Sciatic nerve (tissue), 2 donors: ENCODE measurements around the gene OLFM4. TPM values are rescaled to one million over a fixed set of nuclear protein-coding genes. Genes with fewer than 3 reads are reported as not detected.
"Not testable (repeated sequence)": the region's sequence is repeated elsewhere in the genome, so short reads cannot be mapped to it uniquely, and the experiment has no call there.

ENCODE experiments used
- ATAC-seq: fragments of 200-7000 bp; cut with Tn5 transposase; one replicate; pipeline ENCODE4 v1.9.1; 2020; ENCODE audit warnings: mild to moderate bottlenecking, moderate library complexity
- DNase-seq: peaks from one replicate; pipeline ENCODE4 v3.0.0-alpha.2; 2020; ENCODE audit warnings: low spot score
- intact Hi-C: fragments of 100-400 bp; cut with DNase I; formaldehyde crosslinking; loops from one replicate; pipeline ENCODE4 v1.14.2; 2022
- total RNA-seq: library from RNA; stranded (reverse); fragmentation: NEBNext Ultra II Directional; extraction: Animal tissue kit (Norgen Biotek cat#: 25700); gene quantifications from one replicate; pipeline ENCODE4 v1.2.1, GENCODE V29; 2021
- donor health status: DM: no; HTN: no; CAD: no.
- donor health status: DM: no; HTN: no; CAD: no.

Gene OLFM4
- total RNA-seq, 1 donor from 2014 or later = 3.1 TPM

DNA sequence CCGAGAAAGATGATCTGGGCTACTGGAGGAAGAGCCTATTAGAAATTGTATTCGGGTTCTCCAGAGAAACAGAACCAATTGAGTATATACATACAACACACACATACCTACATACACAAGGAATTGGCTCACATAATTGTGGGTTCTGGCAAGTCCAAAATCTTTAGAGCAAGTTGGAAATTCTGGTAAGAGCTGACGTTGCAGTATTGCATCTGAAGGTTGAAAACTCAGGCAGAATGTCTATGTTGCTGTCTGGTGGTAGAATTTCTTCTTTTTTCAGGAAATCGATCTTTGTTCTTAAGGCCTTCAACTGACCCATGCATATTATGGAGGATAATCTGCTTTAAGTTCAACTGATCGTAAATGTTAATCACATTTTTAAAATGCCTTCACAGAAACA is 15.5 kb upstream of the OLFM4 start:
- intact Hi-C loops = loop anchor here (10.0 kb wide), 1 partner anchor 508 kb away; no protein-coding TSS in a partner anchor
- ATAC-seq (no peak), DNase-seq (no peak)

DNA sequence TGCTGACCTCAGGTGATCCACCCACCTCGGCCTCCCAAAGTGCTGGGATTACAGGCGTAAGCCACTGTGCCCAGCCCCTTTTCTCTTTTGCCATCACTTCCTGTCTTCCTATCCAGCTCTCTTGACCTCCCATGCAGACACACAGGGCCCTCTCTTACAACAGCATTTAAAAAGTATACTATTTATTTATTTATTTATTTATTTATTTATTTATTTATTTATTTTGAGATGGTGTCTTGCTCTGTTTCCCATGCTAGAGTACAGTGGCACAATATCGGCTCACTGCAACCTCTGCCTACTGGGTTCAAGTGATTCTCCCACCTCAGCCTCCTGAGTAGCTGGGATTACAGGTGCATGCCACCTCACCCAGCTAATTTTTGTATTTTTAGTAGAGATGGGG is 14.6 kb upstream of the OLFM4 start:
- intact Hi-C loops = loop anchor here (10.0 kb wide), 1 partner anchor 509 kb away; no protein-coding TSS in a partner anchor
- ATAC-seq = not testable (repeated sequence)

DNA sequence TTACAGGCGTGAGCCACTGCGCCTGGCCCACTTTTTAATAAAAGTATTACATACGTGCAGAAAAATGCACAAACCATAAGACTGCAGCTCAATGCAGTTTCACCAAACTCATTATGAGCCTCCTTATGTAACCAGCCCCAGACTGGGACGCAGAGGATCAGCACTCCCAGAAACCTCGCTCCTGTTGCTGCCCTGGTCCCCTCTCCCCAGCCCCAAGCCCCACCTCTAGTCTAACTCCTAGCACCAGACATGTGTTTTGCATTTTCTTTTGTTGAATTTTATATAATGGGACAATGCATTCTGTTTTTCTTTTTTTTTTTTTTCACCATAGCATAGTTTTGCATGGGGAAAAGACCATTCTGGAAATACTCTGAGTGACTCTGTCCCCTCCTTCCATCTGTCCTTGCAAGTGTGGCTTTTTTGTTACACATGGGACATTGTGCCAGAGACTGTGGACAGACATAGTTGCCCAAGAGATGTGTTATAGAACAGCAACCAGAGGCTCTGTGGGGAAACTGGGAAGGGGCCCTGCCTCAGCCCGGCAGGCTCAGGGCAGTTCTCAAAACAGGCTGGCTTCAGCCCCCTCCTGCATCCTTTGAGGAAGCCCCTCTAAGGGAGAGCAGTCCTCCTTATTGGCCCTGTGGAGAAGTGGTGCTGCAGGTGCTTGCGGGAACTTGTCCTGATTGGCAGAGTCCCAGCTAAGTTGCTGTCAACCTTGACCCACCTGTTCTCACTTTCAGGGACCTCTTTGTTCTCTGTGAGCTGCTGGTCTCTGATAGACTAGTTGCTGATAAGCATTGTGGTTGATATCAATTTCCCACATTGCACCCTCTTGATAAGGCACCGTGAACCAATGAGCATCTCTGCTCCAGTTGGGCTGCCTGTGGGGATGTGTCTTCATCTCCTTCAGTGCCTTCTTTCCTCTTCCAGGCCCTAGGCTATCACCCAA is 13.8 kb upstream of the OLFM4 start:
- ATAC-seq = no peak
- intact Hi-C loops = loop anchor here (10.0 kb wide), 1 partner anchor 510 kb away; no protein-coding TSS in a partner anchor
- no peak for DNase-seq

More for the DNA sequence above, 14.6 kb upstream of the OLFM4 start:
- DNase-seq = not testable (repeated sequence)

DNA sequence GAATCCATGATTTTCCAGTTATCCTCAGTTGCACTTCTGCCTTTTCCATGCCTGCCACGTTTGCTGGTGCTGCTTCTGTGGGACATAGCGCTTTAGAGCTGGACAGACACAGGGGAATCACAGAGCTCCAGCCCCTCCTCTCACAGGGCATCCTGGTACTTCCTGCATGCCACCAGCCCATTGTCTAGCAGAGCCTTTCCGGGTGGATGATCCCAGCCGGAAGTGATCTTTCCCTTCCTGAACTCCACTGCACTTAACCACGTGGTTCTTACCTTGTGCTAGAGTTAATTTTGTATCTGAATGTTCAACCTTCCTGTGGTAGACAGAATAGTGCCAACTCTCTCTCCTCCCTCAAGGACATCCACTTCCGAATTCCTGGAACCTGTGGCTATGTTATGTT is 12.6 kb upstream of the OLFM4 start:
- DNase-seq (no peak), ATAC-seq (no peak)
- intact Hi-C loops = loop anchor here (10.0 kb wide), 1 partner anchor 511 kb away; no protein-coding TSS in a partner anchor

DNA sequence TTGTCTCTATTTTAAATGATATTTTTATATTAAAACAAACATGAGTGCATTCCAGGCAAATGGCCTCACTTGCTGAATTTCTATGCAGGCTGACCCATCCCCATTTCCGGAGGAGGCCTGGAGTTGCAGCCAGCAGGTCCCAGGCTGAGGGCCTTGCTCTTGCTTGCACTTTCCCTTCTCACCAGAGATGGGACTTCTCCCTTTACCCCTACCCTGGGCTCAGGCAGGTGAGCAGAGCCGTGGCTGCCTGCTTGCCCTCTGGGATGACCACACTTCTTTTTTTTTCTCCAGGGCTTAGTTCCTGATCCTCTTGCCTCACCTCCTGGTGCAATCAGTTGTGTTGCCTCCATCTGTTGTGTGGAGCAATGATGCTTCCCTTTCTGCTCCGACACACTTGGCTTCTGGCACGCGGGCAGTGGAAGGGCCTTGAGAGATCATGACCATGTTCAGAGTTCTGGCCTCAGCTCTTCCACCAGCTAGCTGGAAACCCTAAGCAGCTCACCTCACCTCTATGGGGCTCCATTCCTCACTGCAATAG is 11.1 kb upstream of the OLFM4 start:
- ATAC-seq (no peak), DNase-seq (no peak)
- intact Hi-C loops = loop anchor here (10.0 kb wide), 1 partner anchor 513 kb away; no protein-coding TSS in a partner anchor

DNA sequence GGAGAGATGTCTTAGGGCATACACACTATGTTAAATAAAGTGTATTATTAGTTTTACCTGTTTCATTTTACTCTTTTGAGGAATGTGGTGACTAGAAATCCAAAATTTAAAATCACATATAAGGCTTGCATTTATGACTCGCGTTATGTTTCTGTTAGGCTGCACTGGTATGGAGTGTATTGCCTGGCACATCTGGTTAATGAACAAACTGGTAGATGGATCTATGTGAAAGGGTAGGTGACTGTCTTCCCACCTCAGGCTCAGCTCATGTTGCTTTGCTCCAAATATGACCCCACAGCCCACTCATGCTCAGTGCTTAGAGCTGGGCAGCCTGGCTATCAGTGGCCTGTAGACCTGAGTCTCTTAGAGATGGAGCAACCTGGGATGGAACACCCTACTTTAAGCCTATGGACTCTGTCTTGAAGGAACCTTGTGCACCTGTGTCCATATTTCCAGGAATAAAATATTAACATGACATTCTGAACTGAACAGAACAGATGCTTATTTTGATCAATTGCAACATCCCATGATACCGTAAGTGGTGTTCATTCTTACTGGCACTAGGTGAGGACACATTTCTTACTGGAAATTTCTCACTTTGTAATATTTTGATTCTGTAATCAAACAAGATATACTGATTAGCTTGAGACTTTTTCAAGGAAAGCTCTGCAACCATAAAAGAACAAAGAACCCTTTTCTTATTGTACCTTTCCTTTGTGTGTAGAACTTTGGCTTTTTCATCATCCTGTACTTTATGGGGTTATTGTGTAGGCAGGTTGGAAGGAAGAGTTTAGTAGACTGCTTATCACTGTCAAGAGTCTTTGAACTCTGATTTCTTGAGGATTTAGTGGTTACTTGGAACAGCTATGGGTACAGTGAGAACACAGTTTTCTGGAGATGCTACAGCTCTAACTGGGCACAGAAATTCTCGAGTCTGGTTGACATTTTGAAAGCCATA is 9.6 kb upstream of the OLFM4 start:
- intact Hi-C loops = loop anchor here (10.0 kb wide), 1 partner anchor 514 kb away; no protein-coding TSS in a partner anchor
- ATAC-seq = no peak
- no peak for DNase-seq

DNA sequence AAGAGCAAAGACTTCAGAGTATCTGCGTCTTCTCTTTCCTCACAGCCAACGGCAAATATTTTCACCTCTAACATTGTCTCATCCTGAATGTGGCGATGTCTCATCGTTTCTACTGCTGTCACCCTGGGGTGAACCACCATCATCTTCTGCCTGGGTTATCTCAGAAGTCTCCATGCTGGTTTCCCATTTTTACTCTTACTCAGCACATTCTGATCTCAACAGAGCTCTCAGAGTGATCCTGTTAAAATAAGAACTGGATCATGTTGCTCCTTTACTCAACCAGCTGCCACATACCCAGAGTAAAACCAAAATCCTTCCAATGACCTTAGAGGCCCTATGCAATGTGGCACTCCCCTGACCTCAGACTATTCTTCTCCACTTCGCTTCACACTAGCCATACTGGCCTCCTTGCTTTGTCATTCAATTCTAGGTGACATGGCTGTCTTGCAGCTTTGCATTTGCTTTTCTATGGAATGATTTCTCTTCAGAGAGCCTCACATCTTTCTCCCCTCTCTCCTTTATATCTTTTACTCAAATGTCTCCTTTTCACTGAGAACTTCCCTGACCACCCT is 7.8 kb upstream of the OLFM4 start:
- intact Hi-C loops = no loop called here
- ATAC-seq (no peak), DNase-seq (no peak)

DNA sequence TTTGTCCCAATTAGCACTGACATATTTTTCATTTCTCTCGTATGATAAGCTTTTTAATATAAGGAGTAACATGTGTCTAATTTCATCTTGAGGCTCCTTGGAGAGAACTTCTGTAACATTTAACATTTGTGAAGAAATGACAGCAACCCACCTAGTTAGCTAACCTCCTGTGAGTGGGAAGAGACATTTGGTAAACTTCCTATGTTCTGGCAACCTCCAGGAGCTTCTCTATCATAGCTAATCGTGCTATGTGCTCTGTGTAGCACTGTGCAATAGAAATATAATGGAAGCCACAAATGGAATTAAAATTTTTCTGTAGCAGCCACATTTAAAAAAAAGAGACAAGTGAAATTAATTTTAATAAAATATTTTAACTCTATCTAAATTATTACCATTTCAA is 5.4 kb upstream of the OLFM4 start:
- intact Hi-C loops = no loop called here

DNA sequence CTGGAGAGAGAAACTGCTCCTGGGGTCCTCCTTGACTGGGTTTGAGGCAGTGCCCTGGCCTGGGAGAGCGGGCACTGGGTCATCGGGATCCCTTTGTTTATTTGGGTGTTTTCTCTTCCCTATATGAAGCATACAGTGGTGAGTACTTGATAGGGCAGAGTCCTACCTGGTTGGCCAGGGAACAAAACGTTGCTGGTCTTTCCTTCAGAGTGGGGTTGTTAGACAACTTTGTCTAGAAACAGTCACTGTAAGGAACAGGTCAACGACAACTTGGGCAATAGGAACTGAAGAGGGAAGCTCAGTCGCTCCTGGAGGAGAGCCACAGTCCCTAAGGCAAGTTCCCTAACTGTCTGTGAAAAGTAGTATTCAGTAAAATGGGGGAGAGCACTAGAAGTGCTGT is 550 bp upstream of the OLFM4 start:
- DNase-seq (no peak), ATAC-seq (no peak)
- intact Hi-C loops = no loop called here

More for the DNA sequence above, 5.4 kb upstream of the OLFM4 start:
- DNase-seq (no peak), ATAC-seq (no peak)

DNA sequence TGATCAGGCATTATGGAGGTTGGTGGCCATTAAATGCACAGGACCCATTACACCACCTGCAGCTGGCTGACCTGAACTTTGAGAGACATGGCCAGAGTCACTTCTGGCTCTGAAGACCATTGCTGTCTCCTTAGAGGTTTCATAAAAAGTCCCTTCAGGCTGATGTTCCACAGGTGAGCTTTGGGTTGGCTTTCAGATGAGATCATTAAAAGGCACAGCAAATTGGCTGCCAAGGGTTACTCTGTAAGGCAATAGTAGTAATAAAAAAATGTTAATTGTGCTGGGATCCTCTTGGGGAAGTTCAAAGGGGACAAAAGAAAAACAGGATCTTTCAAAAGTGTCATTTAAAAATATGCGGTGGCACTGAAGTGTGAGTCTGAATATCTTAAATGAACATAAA is 4.2 kb downstream of the OLFM4 start:
- ATAC-seq (no peak), DNase-seq (no peak)
- intact Hi-C loops = no loop called here

DNA sequence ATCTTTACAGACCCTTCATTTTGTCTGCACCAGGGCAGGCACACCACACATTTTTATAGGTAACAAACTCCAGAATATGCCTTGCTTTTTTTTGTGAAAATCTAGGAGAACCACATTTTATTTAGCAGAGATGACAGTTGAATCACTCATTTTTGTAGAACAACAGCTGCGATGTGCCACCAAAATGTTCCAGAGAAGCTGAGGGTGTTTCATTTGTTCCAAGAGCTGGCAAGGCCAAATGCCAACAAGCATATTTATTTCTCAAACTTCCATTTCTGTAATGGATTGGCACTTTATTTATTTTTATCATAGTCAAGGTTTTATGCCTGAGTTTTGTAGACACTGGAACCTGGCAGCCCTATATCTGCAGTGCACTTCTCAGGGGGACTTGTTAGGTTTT is 10.4 kb downstream of the OLFM4 start:
- ATAC-seq = no peak
- intact Hi-C loops = no loop called here
- DNase-seq = no peak

DNA sequence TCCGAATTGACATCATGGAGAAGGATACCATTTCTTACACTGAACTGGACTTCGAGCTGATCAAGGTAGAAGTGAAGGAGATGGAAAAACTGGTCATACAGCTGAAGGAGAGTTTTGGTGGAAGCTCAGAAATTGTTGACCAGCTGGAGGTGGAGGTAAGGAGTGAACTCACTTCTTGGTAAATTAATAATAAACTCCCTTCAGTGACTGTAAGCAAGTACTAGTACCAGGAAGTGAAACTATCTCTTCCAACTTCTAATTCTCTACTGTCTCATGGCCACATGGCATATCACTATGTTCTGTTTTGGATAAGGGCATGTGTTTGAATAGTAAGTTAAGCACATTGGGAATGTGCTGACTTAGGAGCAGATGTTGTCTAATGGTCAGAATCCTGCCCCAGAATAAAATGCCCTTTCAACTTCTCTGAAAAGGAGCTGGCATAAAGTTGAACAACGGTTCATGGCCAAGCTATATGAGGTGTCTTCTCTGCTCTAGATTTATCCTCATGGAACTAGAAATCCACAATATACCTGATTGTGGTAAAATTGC is 13.4 kb downstream of the OLFM4 start:
- ATAC-seq (no peak), DNase-seq (no peak)
- intact Hi-C loops = no loop called here

DNA sequence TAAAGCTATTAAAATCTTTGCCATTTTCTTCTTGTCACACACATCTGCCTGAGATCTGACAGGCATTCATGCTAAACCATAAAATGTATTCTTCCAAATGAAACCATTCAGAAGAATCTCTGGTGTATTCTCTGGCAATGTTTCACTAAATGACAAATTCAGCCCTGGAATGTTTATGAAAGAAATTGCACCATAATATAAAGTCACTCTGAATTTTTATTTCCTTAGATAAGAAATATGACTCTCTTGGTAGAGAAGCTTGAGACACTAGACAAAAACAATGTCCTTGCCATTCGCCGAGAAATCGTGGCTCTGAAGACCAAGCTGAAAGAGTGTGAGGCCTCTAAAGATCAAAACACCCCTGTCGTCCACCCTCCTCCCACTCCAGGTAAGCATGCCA is 14.3 kb downstream of the OLFM4 start:
- intact Hi-C loops = no loop called here
- DNase-seq (no peak), ATAC-seq (no peak)

DNA sequence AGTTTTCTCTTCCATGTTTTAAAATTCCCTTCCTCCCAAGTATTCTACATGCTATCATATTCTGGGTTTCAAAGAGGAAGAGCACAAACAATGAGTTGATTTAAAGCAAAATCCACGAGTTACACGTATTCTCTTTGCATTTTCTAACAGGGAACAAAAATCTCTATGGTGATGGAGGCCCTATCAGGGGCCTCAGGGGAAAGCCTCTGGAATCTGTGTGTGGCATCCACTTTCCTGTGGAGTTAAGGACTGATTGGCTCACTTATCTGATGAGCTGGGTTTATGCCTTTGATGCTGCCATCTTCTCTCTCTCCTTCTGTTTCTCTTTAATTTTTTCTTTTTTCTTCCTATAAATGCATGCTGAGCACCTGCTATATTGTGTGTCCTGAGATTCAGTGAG is 14.8 kb downstream of the OLFM4 start:
- intact Hi-C loops = no loop called here
- DNase-seq (no peak), ATAC-seq (no peak)

DNA sequence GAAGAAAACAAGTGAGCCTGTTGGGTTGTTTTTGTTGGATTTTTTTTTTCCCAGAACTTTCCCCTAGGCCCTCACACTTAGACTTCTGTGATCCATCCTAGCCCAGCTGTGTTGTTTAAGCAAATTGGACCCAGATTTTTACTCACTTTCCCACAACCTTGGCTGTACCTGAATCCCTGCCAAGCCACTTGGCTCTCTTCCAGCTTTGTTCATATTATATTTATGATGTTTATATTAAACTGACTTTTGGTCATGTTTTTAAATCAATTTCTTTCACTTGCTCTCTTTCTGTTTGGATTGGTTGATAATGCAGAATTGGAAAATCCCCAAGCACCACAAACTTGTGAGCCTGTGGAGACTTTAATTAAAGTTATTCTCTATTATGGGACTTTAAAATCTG is 16.6 kb downstream of the OLFM4 start:
- ATAC-seq (peak; percentile 96), DNase-seq (peak; percentile 90)
- intact Hi-C loops = no loop called here

DNA sequence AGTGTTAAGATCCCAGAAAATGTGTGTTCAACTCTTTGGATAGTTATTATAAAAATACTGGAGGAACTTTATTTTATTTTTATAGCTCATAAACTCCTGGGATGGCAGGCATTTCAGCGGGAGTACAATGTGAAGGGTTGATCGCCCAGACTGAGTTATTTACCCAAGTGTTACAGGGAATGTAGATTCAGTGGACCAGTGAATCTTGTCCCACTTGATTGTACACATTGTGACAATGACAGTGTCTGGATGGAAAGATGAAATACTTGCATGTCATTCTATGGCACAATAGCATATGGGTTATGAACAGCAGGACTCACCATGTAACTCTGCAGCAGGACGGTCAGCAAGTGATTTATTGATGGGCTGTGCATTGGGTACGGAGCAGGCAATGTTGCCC is 20.3 kb downstream of the OLFM4 start:
- intact Hi-C loops = no loop called here
- no peak for ATAC-seq
- no peak for DNase-seq

DNA sequence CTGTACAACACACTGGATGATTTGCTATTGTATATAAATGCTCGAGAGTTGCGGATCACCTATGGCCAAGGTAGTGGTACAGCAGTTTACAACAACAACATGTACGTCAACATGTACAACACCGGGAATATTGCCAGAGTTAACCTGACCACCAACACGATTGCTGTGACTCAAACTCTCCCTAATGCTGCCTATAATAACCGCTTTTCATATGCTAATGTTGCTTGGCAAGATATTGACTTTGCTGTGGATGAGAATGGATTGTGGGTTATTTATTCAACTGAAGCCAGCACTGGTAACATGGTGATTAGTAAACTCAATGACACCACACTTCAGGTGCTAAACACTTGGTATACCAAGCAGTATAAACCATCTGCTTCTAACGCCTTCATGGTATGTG is 21.5 kb downstream of the OLFM4 start:
- DNase-seq = no peak
- intact Hi-C loops = no loop called here
- no peak for ATAC-seq

DNA sequence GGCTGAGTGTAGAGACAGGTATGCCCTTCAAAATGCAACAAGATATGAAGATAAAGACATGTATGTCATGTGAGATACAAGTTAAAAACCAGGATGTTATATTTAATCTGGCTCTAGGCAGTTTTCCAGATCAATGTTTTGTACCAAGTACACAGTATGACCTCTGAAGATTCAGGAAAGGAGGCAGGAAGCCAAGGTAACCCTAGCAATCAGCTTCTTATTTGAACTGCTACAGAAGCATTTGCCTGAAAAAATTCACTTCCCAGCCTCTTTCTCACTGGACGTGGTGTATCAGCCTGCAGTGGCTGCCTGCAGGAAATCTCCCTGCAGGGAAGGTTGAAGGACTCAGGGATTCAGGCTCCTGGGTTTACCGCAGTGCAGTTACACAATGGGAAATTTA is 24.1 kb downstream of the OLFM4 start:
- ATAC-seq (peak; percentile 87), DNase-seq (no peak)
- intact Hi-C loops = no loop called here

DNA sequence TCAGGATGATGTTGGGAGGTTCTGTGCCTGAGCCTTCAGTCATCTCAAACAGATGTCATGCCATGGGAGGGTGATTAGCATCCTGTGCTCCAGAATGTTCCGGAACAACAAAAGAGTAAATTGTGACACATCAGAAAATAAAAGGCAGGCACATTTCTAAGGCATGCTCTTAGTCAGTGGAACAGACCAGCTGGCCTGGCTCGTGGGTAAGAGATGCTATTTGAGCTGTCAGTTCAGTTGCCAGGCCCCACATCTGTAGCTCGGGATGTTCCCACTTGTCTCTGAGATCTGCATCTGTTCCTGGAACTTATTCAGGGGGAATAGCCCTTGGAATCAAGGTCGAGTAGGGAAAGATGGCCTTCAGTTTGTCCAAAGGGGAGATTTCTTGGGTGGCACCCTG is 26.0 kb downstream of the OLFM4 start:
- DNase-seq (no peak), ATAC-seq (no peak)
- intact Hi-C loops = no loop called here
